Stimulated activated CD8-positive, alpha-beta memory T cell treated with anti-CD3 and anti-CD28 coated beads, Interleukin-15, amount 100 ng/mL, for 1 hour (primary cell): Measurements from ENCODE around the gene KRTAP2-2.
"Not testable (repeated sequence)": the region's sequence is repeated elsewhere in the genome, so short reads cannot be mapped to it uniquely, and the experiment has no call there.

Experiments
- DNase-seq: peaks from one replicate; pipeline ENCODE4 v3.0.0-alpha.2; 2020; ENCODE audit warnings: low read depth

KRTAP2-2 gene

GRCh38 chr17:41055130-41055529, at the start of gene KRTAP2-2:
KRTAP2-2 (minus strand) TSS chr17:41055230; CDS start chr17:41055211, 19 bp downstream.
- DNase-seq, result not testable (repeated sequence)

GRCh38 chr17:41104386-41105038, 49.5 kb upstream of the KRTAP2-2 start:
- not testable (repeated sequence) for DNase-seq

GRCh38 chr17:41103896-41104295, 48.9 kb upstream of the KRTAP2-2 start:
- no peak for DNase-seq

GRCh38 chr17:41101586-41102259, 46.7 kb upstream of the KRTAP2-2 start, which contains the start of gene KRTAP4-16:
KRTAP4-16 (minus strand) TSS chr17:41102209; CDS start chr17:41102209, 0 bp downstream.
- DNase-seq, result no peak

GRCh38 chr17:41099682-41100480, 44.9 kb upstream of the KRTAP2-2 start:
- DNase-seq, result not testable (repeated sequence)

- DNase-seq, result no peak
These were observed 43.5 kb upstream of the KRTAP2-2 start for GRCh38 chr17:41098481-41098880.

GRCh38 chr17:41098042-41098441, 43.0 kb upstream of the KRTAP2-2 start, which contains the start of gene KRTAP4-8:
KRTAP4-8 (minus strand) TSS chr17:41098142; CDS start chr17:41098084, 58 bp downstream.
- DNase-seq, result no peak

GRCh38 chr17:41096055-41096454, 41.0 kb upstream of the KRTAP2-2 start:
- DNase-seq, result no peak

- DNase-seq, result not testable (repeated sequence)
These were observed 33.8 kb upstream of the KRTAP2-2 start for GRCh38 chr17:41088760-41089352.

- DNase-seq, result not testable (repeated sequence)
These were observed 29.2 kb upstream of the KRTAP2-2 start, which contains the start of gene KRTAP4-7 for GRCh38 chr17:41084100-41084856. KRTAP4-7 (plus strand) TSS chr17:41084150; CDS start chr17:41084207, 57 bp downstream.

- not testable (repeated sequence) for DNase-seq
These were observed 28.4 kb upstream of the KRTAP2-2 start for GRCh38 chr17:41083427-41083826.

- DNase-seq, result no peak
These were observed 27.6 kb upstream of the KRTAP2-2 start for GRCh38 chr17:41082626-41083025.

GRCh38 chr17:41076788-41077187, 21.8 kb upstream of the KRTAP2-2 start:
- DNase-seq, result no peak

GRCh38 chr17:41073676-41074075, 18.6 kb upstream of the KRTAP2-2 start:
- DNase-seq, result no peak

GRCh38 chr17:41071606-41072360, 16.8 kb upstream of the KRTAP2-2 start:
- DNase-seq, result no peak

GRCh38 chr17:41069031-41069430, 14.0 kb upstream of the KRTAP2-2 start:
- DNase-seq, result no peak

GRCh38 chr17:41067281-41067680, 12.3 kb upstream of the KRTAP2-2 start:
- DNase-seq, result no peak

GRCh38 chr17:41065829-41066624, 11.0 kb upstream of the KRTAP2-2 start, which contains the start of gene KRTAP2-4:
KRTAP2-4 (minus strand) TSS chr17:41065879; CDS start chr17:41065845, 34 bp downstream.
- no peak for DNase-seq

GRCh38 chr17:41065016-41065689, 10.1 kb upstream of the KRTAP2-2 start:
- not testable (repeated sequence) for DNase-seq
